Activated T-cell treated with anti-CD3 and anti-CD28 coated beads, Interleukin-2, amount 50 U/mL, for 4 hours (primary cell): Measurements from ENCODE around the gene NPDC1. TPM values are rescaled to one million over a fixed set of nuclear protein-coding genes. Genes with fewer than 3 reads are reported as not detected.
A peak's percentile ranks its signal among the peaks of the same experiment; 100 is the strongest.
"Not testable (repeated sequence)": the region's sequence is repeated elsewhere in the genome, so short reads cannot be mapped to it uniquely, and the experiment has no call there.

ENCODE experiments used
- ATAC-seq, 2 donors: fragments of 200-7000 bp; cut with Tn5 transposase; one replicate each; pipeline ENCODE4 v1.10.0; 2021
- DNase-seq: peaks from one replicate; pipeline ENCODE4 v3.0.0-alpha.2; 2020
- H3K27me3 Mint-ChIP-seq: one replicate; pipeline ENCODE4 v1.8.0; 2021; ENCODE audit warnings: low read depth, mixed read lengths
- H3K36me3 Mint-ChIP-seq: one replicate; pipeline ENCODE4 v1.8.0; 2022; ENCODE audit warnings: mixed read lengths; ENCODE audit not compliant: insufficient read depth
- H3K4me1 Mint-ChIP-seq: one replicate; pipeline ENCODE4 v1.8.0; 2021; ENCODE audit warnings: low read depth, mixed read lengths
- H3K4me3 Mint-ChIP-seq: one replicate; pipeline ENCODE4 v1.8.0; 2021; ENCODE audit warnings: mild to moderate bottlenecking, moderate library complexity, mixed read lengths
- H3K9me3 Mint-ChIP-seq: one replicate; pipeline ENCODE4 v1.8.0; 2021; ENCODE audit warnings: mixed read lengths
- total RNA-seq, 3 donors: library from RNA; stranded (reverse); gene quantifications; one replicate each; pipeline ENCODE4 v1.2.1, GENCODE V29; 2021

Gene NPDC1
- total RNA-seq, 3 donors from 2014 or later, result 15.1 to 33.0 (median 23.2) TPM

DNA sequence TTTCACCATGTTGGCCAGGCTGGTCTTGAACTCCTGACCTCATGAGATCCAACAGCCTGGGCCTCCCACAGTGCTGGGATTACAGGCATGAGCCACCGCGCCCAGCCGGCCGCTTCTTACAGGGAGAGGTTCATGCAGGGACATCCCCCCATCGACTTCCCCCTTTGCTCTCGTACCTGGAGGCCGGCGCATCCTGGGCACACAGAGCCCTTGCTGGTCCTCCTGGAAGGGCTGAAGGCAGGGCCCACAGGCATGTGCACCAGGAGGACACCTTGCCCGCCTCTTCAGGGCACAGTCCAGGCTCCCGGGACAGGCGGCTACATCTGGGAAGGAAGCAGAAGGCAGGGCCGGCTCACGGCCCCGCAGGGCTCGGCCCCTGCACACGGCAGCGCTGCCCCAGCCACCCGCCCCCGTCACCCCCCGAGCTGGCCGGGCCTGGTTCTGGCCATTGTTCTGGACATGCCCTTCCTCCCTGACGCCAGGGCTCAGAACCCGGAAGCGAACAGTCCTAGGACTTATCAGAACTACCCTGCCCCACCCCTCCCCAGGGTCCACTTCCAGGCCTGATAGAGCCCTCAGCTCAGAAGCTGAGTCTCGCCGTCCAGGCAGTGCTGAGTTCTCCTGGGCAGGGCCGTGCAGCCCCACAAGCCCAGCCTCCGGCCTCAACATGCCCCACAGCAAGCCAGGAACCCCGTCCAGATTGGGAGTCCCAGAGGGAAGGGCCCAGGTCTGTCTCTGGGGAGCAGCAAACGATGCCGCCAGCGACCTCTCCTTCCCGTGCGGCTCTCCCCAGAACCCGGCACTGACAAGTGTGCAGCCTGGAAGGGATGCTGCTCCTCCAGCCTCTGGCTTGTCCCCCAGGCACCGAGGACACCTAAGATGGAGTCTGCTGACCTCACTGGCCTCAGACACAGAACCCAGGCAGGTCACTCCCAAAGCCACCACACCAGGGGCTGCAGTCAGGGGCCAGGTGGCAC lies 2.9 kb downstream of the NPDC1 start:
- H3K27me3 Mint-ChIP-seq, result peaks cover 37% of the 10 kb centered on the region

DNA sequence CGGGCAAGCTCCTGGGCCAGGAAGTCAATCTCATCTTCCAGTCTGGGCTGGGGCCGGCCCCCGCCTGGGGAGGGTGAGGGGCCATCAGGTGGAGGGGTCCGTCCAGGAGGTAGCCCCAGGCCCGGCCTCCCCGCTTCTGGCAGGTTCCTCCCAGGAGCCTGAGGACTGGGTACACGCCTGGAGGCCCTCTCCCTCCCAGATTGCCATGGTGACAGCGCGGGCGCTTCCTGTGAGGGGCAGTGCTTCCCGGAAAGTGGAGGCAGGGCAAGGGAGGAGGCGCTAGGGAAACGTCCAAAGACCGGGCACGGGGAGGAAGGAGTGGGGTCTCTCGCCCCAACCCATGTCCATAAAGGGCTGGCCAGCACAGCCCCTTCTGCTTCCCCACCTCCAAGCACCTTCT lies 4.9 kb downstream of the NPDC1 start:
- DNase-seq (no peak), ATAC-seq (no peak)
- Mint-ChIP-seq H3K36me3 (no peaks in the 10 kb centered on the region), H3K9me3 (no peaks in the 10 kb centered on the region), H3K4me1 (peaks cover 12% of the 10 kb centered on the region), H3K4me3 (no peak overlapping the region), H3K27me3 (peaks cover 19% of the 10 kb centered on the region)

More for the DNA sequence above, 2.9 kb downstream of the NPDC1 start:
- ATAC-seq (no peak), DNase-seq (no peak)
- no peak overlapping the region for H3K4me3 Mint-ChIP-seq
- peaks cover 16% of the 10 kb centered on the region for H3K4me1 Mint-ChIP-seq
- no peaks in the 10 kb centered on the region for H3K9me3 Mint-ChIP-seq
- H3K36me3 Mint-ChIP-seq, result no peaks in the 10 kb centered on the region

DNA sequence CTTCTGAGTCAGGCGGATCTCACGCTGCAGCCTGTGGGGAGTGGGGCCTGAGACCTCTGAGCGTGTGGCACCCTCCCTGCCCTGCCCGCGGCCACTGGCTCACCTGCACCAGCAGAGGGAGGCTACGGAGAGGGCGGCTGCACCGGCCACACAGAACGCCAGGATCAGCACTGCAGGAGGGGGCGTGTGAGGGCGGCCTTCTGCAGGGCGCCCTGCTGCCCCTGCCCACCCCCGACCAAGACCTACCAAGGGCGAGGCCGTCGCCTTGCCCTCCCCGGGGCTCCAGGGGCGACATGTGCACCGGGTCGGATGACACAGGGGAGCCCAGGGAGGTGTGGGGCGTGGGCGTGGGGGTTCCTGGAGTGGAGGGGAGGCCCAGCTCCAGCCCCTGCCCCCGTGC lies 5.4 kb downstream of the NPDC1 start:
- no peaks in the 10 kb centered on the region for H3K9me3 Mint-ChIP-seq
- H3K36me3 Mint-ChIP-seq, result no peaks in the 10 kb centered on the region
- H3K27me3 Mint-ChIP-seq, result peaks cover 19% of the 10 kb centered on the region
- H3K4me1 Mint-ChIP-seq, result peaks cover 12% of the 10 kb centered on the region
- ATAC-seq (no peak), DNase-seq (no peak)
- no peak overlapping the region for H3K4me3 Mint-ChIP-seq

DNA sequence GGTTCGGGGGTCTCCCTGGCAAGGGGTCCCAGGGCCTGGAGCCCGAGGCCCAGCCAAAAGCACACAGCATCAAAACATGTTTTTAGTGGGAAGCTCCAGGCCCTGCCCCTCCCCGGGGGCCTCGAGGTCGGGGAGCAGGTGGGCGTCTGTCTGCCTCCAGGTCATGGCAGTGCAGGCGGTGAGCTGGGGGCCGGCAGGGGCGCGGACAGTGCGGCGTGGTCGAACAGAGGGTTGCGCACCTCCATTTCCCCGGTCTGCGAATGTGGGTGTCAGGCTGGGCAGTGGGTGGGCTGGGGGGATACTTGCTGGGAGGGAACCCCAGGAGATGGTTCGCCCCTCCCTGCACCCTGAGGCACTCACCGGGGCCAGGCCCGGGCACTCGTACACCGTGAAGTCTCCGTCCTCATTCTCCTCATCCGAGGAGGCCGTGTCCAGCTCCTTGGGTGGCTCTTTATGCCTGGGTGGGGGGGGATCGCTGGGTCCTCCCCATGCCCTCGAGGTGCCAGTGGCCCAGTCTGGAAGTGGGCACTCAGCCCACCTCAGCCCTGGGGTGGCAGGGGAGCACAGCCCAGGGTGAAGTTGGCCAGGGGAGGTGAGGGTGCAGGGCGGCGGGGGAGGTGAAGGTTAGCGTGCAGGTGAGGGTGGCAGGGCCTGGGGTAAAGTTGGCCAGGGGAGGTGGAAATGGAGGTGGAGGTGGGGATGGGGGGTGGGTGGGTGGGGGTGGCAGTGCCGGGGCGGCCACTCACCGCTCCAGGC lies 6.2 kb downstream of the NPDC1 start:
- H3K27me3 Mint-ChIP-seq, result peaks cover 15% of the 10 kb centered on the region
- DNase-seq (no peak), ATAC-seq (no peak)
- H3K9me3 Mint-ChIP-seq, result no peaks in the 10 kb centered on the region
- H3K4me3 Mint-ChIP-seq, result no peak overlapping the region
- no peaks in the 10 kb centered on the region for H3K36me3 Mint-ChIP-seq
- H3K4me1 Mint-ChIP-seq, result peaks cover 13% of the 10 kb centered on the region

DNA sequence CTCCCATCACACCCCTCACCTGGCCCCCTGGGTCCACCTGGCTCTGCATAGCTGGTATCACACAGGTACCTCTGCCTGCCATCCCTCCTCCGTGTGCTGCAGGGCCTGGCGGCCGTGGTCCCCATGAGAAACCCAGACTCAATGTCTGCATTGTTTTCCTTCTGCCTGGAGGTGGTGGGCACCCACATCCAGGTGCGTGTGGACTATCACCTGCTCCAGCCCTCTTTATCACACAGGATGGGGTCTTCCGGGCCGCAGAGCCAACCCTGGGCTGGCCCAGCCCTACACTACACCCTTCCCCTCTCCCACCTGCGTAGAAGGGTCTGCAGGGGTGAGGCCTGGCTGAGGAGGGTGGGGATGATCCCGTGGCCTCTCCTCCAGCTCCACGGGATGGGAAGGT lies 7.1 kb downstream of the NPDC1 start:
- Mint-ChIP-seq H3K36me3 (no peaks in the 10 kb centered on the region), H3K4me1 (peaks cover 14% of the 10 kb centered on the region), H3K4me3 (no peak overlapping the region), H3K9me3 (no peaks in the 10 kb centered on the region), H3K27me3 (peaks cover 9% of the 10 kb centered on the region)
- no peak for DNase-seq
- no peak for ATAC-seq

DNA sequence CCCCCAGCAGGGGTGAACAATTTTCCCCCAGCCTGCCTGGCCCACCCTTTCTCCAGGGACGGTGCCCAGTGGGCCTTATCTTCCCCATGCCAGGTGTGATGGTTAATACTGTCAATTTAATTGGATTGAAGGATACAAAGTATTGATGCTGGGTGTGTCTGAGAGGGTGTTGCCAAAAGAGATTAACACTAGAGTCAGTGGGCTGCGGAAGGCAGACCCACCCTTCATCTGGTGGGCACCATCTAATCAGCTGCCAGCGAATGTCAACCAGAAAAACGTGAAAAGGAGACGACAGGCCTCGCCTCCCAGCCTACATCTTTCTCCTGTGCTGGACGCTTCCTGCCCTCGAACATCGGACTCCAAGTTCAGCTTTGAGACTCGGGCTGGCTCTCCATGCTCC lies 8.5 kb downstream of the NPDC1 start:
- H3K27me3 Mint-ChIP-seq, result no peaks in the 10 kb centered on the region
- no peaks in the 10 kb centered on the region for H3K9me3 Mint-ChIP-seq
- H3K4me1 Mint-ChIP-seq, result peaks cover 21% of the 10 kb centered on the region
- ATAC-seq (no peak), DNase-seq (no peak)
- no peaks in the 10 kb centered on the region for H3K36me3 Mint-ChIP-seq
- H3K4me3 Mint-ChIP-seq, result no peak overlapping the region

DNA sequence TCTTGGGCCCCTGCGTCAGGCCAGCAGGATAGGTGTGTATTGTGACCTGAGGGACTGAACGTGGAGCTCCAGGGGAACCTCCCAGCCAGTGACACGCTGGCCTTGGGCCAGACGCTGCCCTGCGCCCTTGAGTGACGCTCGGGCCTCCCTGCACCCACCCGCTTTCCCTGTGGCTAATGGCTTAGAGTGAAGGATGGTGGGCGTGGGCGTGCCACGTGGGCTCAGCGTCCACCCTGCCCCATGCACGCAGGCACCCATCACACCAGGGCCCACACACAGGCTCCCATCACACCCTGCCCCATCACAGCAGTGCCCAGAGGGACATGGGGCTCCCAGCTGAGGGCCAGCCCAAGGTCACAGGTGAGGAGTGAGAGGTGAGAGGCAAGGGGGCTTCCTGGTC lies 8.9 kb downstream of the NPDC1 start:
- Mint-ChIP-seq H3K36me3 (no peaks in the 10 kb centered on the region), H3K27me3 (no peaks in the 10 kb centered on the region), H3K4me3 (no peak overlapping the region), H3K4me1 (peaks cover 25% of the 10 kb centered on the region), H3K9me3 (no peaks in the 10 kb centered on the region)
- DNase-seq (no peak), ATAC-seq (no peak)

DNA sequence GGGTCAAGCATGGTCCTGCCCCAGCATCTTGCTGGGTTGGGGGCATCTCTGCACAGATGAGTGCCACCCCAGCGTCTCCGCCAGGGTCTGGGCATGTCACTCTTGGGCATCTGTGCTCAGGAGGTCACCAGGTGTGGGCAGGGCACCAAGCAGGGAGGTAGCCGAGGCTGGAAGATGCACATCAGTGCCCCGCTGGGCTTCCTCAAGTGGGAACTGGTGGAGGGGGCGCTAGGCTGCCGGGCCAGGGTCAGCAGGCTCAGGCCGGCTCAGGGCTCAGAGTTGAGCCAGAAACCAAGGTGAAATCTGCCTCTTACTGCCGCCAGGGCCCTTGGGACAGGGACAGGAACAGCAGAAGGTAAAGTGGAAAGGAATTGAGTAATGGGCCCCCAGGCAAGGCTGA lies 10.0 kb downstream of the NPDC1 start:
- Mint-ChIP-seq H3K27me3 (no peaks in the 10 kb centered on the region), H3K9me3 (no peaks in the 10 kb centered on the region), H3K4me1 (peaks cover 30% of the 10 kb centered on the region), H3K36me3 (no peaks in the 10 kb centered on the region), H3K4me3 (no peak overlapping the region)
- ATAC-seq (no peak), DNase-seq (no peak)

DNA sequence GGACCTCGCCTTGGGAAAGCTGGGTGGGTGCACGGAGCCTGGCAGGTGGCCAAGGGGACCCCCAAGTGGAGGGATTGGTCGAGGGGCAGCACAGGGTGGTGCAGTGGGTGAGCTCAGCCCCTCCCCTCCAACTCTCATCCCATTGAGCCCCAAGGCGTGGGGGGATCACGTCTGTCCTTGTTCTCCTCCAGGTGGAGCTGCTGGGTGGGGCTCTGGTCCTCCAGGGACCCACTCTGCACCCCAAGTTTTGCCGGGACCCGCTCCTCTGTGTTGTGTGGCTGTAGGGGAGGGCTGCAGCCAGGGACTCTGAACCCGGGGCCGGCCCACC lies 10.5 kb downstream of the NPDC1 start:
- no peaks in the 10 kb centered on the region for H3K27me3 Mint-ChIP-seq
- peaks cover 35% of the 10 kb centered on the region for H3K4me1 Mint-ChIP-seq
- H3K9me3 Mint-ChIP-seq, result no peaks in the 10 kb centered on the region
- no peak for DNase-seq
- no peaks in the 10 kb centered on the region for H3K36me3 Mint-ChIP-seq
- H3K4me3 Mint-ChIP-seq, result peak overlapping the region; percentile 66
- ATAC-seq, result no peak

DNA sequence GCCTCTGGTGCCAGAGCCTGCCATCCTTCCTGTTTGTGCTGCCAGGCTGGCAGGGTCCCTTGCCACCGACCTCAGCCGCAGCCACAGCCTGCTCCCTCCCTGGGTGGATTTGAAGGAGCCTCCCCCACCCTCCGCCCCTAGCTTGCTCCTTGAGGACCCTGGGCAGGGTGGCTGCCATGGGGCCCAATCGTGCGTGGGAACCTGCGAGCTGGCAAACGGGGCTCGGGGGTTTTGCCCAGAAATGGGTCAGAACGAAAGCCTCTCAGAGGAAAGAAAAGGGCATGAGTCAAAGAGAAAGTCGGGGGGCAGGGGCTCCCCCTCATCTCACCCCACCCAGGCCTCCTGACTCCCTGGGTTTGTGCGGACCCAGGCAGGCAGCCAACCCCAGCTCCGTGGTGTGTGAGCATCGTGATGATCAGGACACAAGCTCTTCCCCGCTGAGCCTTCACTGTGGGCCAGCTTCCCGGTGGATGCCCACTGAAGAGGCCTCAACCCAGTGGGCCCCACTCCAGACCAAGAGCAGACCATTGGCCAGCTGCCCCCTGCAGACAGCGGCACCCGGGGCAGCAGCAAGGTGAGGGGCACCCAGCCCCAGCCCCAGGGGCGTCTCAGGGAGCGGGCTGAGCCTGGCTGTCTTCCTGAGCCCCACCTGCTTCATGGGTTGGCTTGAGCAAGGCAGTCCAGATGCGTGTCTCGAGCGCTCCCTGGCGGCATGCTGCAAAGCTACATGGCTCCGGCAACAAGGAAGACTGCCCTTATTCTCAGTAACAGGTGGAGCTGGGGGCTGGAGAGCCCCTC lies 11.1 kb downstream of the NPDC1 start:
- no peaks in the 10 kb centered on the region for H3K36me3 Mint-ChIP-seq
- H3K4me3 Mint-ChIP-seq, result peak overlapping the region; percentile 66
- no peaks in the 10 kb centered on the region for H3K27me3 Mint-ChIP-seq
- no peaks in the 10 kb centered on the region for H3K9me3 Mint-ChIP-seq
- DNase-seq (peak; percentile 85), ATAC-seq (peak; percentile 84 to 86)
- H3K4me1 Mint-ChIP-seq, result peaks cover 41% of the 10 kb centered on the region

DNA sequence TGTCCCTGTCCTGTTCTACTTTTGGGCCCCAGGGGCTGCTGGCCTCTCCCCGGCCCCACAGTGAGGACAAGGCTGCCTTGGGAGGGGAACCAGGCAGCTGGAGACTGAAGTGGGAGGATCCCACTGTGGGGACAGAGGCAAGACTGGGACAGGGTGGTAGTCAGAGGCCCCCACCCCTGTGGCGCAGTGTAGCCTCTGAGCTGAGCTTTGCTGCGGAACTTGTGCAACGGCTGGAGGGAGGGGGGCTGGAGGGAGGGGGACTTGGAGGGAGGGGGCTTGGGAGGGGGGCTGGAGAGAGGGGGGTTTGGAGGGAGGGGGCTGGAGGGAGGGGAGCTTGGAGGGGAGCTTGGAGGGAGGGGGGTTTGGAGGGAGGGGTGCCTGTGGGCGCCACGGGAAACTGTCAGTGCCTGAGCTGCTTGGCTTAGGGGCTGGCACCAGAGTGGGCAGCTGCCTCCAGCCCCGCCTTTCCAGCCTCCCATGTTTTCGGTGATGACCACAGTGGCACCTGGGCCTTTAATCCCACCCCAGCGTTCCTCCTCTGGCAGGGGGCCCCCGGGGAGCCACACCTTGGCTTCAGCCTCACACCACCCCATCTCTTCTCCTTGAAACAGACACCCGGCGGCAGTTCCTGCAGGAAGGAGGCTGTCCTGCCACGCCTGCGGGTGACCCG lies 11.8 kb downstream of the NPDC1 start:
- Mint-ChIP-seq H3K9me3 (no peaks in the 10 kb centered on the region), H3K4me1 (peaks cover 46% of the 10 kb centered on the region), H3K27me3 (no peaks in the 10 kb centered on the region), H3K4me3 (peak overlapping the region; percentile 66), H3K36me3 (no peaks in the 10 kb centered on the region)
- ATAC-seq (no peak), DNase-seq (no peak)

DNA sequence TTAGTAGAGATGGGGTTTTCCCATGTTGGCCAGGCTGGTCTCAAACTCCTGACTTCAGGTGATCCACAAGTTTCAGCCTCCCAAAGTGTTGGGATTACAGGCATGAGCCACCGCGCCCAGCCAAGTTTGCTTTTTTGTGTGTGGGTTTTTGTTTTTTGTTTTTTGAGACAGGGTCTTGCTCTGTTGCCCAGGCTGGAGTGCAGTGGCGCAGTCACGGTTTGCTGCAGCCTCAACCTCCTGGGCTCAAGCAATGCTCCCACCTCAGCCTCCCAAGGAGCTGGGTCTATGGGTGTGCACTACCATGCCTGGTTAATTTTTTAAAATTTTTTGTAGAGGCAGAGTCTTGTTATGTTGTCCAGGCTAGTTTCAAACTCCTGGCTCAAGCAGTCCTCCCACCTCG lies 12.5 kb downstream of the NPDC1 start:
- H3K36me3 Mint-ChIP-seq, ATAC-seq, H3K27me3 Mint-ChIP-seq, DNase-seq, H3K4me3 Mint-ChIP-seq, H3K9me3 Mint-ChIP-seq: not testable (repeated sequence)
- H3K4me1 Mint-ChIP-seq, result peaks cover 50% of the 10 kb centered on the region

DNA sequence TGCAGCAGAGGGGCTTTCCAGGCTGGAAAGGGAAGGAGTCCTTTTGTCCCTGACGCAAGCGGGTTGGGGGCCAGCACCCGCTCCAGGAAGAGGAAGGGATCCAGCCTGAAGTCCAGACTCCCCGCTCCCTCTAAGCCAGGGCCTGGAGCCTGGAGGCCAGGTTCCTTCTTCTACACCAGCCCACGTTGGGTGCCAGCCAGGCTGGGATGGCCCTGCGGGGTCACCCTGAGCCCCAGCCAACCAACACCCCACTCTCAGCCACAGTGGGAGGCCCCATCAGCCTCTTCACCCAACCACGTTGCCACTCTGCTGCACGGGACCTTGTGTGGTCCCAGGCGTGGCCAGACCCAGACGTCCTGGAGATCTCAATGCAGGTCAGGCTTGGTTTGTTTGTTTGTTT lies 13.1 kb downstream of the NPDC1 start:
- no peaks in the 10 kb centered on the region for H3K36me3 Mint-ChIP-seq
- H3K27me3 Mint-ChIP-seq, result no peaks in the 10 kb centered on the region
- ATAC-seq (no peak), DNase-seq (no peak)
- peaks cover 50% of the 10 kb centered on the region for H3K4me1 Mint-ChIP-seq
- H3K9me3 Mint-ChIP-seq, result no peaks in the 10 kb centered on the region
- H3K4me3 Mint-ChIP-seq, result peak overlapping the region; percentile 11
